Thymus (tissue), 11 donors: ENCODE measurements around the gene CALR3. TPM values are rescaled to one million over a fixed set of nuclear protein-coding genes. Genes with fewer than 3 reads are reported as not detected.
A peak's percentile ranks its signal among the peaks of the same experiment; 100 is the strongest.

Experiments
- DNase-seq, 9 donors: peaks; one replicate each; pipeline ENCODE4 v3.0.0-alpha.2; 2013; ENCODE audit warnings: low spot score in 9 of 9, low read depth in 6 of 9, missing footprints in 1 of 9
- H3K27ac ChIP-seq, 2 donors: one replicate each; pipeline ENCODE4 v1.5.1; 2013; ENCODE audit warnings: control low read depth in 1 of 2, low read depth in 1 of 2, low read length in 1 of 2, mild to moderate bottlenecking in 1 of 2, moderate library complexity in 1 of 2
- H3K27me3 ChIP-seq, 2 donors: one replicate each; pipeline ENCODE4 v1.5.1; 2013; ENCODE audit warnings: low read length in 1 of 2; ENCODE audit not compliant: control insufficient read depth in 2 of 2, insufficient read depth in 1 of 2
- H3K36me3 ChIP-seq, 2 donors: one replicate each; pipeline ENCODE4 v1.5.1; 2013; ENCODE audit warnings: low read length in 1 of 2, mild to moderate bottlenecking in 1 of 2, moderate library complexity in 1 of 2; ENCODE audit not compliant: control insufficient read depth in 2 of 2, insufficient read depth in 2 of 2
- H3K4me1 ChIP-seq, 2 donors: one replicate each; pipeline ENCODE4 v1.5.1; 2013; ENCODE audit warnings: low read length in 2 of 2; ENCODE audit not compliant: control insufficient read depth in 2 of 2, insufficient read depth in 2 of 2
- H3K4me3 ChIP-seq, 2 donors: one replicate each; pipeline ENCODE4 v1.5.1; 2013; ENCODE audit warnings: low read length in 2 of 2, control low read depth in 1 of 2, mild to moderate bottlenecking in 1 of 2
- H3K9me3 ChIP-seq, 2 donors: one replicate each; pipeline ENCODE4 v1.5.1; 2013; ENCODE audit warnings: low read length in 1 of 2, mild to moderate bottlenecking in 1 of 2; ENCODE audit not compliant: control insufficient read depth in 2 of 2, insufficient read depth in 1 of 2
- WGBS: extraction: QIAGEN DNeasy Blood & Tissue Kit; methylation state at CpG from one replicate; pipeline ENCODE4 v1.1.7; 2013; 5-methylcytosine and 5-hydroxymethylcytosine counted together
- polyA plus RNA-seq: library from polyadenylated mRNA; stranded (reverse); fragments of 200-250 nt; gene quantifications from one replicate; pipeline ENCODE4 v1.2.3, GENCODE V29; 2013
- total RNA-seq: library from RNA; stranded (reverse); fragments of 120-200 nt; gene quantifications from one replicate; pipeline ENCODE4 v1.2.4, GENCODE V29; 2013
- donor health status: healthy.

CALR3 gene
- total and polyA plus RNA-seq, 2 donors = 0.05 to 0.09 TPM

DNA sequence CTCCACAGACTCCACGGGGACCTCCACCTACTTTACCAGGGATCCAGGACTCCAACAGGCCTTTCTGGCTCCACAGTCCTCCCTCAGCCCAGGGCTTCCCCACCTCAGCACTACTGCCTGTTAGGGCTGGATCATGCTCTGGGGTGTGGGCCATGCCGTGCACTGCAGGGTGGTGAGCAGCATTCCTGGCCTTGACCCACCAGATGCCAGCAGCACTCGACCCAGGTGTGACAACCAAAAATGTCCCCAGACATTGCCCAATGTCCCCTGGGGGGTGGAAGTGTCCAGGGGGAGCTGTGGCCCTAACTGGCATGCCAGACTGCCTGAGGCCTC is 66.2 kb downstream of the CALR3 start:
- Histone ChIP-seq H3K27ac (no peak overlapping the region), H3K36me3 (peaks cover 48 to 50% of the 10 kb centered on the region in 2 donors), H3K4me1 (peaks cover 0 to 7% of the 10 kb centered on the region in 2 donors), H3K9me3 (peaks cover 0 to 6% of the 10 kb centered on the region in 2 donors), H3K27me3 (no peaks in the 10 kb centered on the region), H3K4me3 (no peak overlapping the region)
- 95% methylated on average over 3 of the region's 3 CpGs for WGBS
- no peak for DNase-seq

DNA sequence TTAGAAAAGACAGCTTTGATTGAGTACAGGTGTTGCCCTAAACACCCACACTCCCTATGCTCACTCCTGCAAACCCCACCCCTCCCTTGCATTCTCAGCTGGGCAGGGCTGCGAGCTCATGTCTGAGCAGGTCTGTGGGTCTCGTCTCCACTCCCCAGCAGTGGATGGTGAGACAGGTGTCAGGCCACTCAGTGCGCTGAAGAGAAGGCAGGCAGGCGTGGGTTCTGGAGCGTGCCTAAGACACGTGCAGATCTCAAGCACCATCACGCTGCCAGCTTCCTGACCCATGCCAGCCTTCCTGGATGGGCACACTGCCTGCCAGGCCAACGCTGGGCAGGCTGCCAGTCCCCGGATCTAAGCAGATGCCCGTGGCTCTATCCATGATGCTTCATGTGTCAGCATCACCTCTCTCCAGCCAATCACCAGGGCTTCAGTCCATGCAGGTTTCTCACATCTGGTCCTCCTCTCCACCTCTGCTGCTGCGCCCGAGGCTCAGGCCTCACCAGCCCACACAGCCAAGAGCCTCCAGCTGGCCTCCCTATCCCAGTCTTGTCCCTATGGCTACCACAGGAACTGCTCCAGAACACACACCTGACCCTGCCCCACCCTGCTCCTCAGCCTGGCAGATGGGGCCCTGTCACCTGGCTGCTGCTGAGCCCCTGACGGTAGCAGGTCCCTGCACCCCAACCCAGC is 66.8 kb downstream of the CALR3 start:
- 87% methylated on average over 13 of the region's 13 CpGs for WGBS
- H3K27me3 ChIP-seq = no peaks in the 10 kb centered on the region
- no peak overlapping the region for H3K27ac ChIP-seq
- peaks cover 0 to 6% of the 10 kb centered on the region in 2 donors for H3K9me3 ChIP-seq
- peak in 2 of 9 donors; percentile 13 to 26 for DNase-seq
- H3K4me1 ChIP-seq = peaks cover 0 to 7% of the 10 kb centered on the region in 2 donors
- no peak overlapping the region for H3K4me3 ChIP-seq
- H3K36me3 ChIP-seq = peaks cover 45 to 51% of the 10 kb centered on the region in 2 donors

Other genes with a start within 250 kb of the CALR3 start
- gene KLF2, start 171.3 kb downstream of the CALR3 start, total RNA-seq = 5.1 TPM
- gene KLF2, start 171.3 kb downstream of the CALR3 start, polyA plus RNA-seq = 16.5 TPM
- 6.0 TPM for gene EPS15L1, start 24.2 kb downstream of the CALR3 start, total RNA-seq
- 19.0 TPM for gene EPS15L1, start 24.2 kb downstream of the CALR3 start, polyA plus RNA-seq
- gene C19orf44, start 227 bp upstream of the CALR3 start, total RNA-seq = 1.3 TPM
- 4.7 TPM for gene C19orf44, start 227 bp upstream of the CALR3 start, polyA plus RNA-seq
- gene CHERP, start 46.3 kb upstream of the CALR3 start, total RNA-seq = 2.5 TPM
- gene CHERP, start 46.3 kb upstream of the CALR3 start, polyA plus RNA-seq = 25.4 TPM
- 13.1 TPM for gene SLC35E1, start 76.2 kb upstream of the CALR3 start, total RNA-seq
- gene SLC35E1, start 76.2 kb upstream of the CALR3 start, polyA plus RNA-seq = 31.3 TPM
- 6.2 TPM for gene MED26, start 132.0 kb upstream of the CALR3 start, total RNA-seq
- 8.1 TPM for gene MED26, start 132.0 kb upstream of the CALR3 start, polyA plus RNA-seq
- 79.0 TPM for gene SMIM7, start 164.0 kb upstream of the CALR3 start, total RNA-seq
- gene SMIM7, start 164.0 kb upstream of the CALR3 start, polyA plus RNA-seq = 100 TPM
- 1.4 TPM for gene TMEM38A, start 165.0 kb upstream of the CALR3 start, total RNA-seq
- 3.2 TPM for gene TMEM38A, start 165.0 kb upstream of the CALR3 start, polyA plus RNA-seq
- 0.57 TPM for gene NWD1, start 223.7 kb upstream of the CALR3 start, total RNA-seq
- gene NWD1, start 223.7 kb upstream of the CALR3 start, polyA plus RNA-seq = 0.98 TPM